Measurements from ENCODE around the gene KCNQ4. TPM values are rescaled to one million over a fixed set of nuclear protein-coding genes. Genes with fewer than 3 reads are reported as not detected.

The KCNQ4 gene
- polyA plus RNA-seq, 1 donor from 2014 or later = not detected

GRCh38 chr1:40803902-40804301, 20.3 kb downstream of the KCNQ4 start:
- Mint-ChIP-seq H3K27me3 (no peaks in the 10 kb centered on the region), H3K27ac (peak overlapping the region in 2 of 3 donors; percentile 73 to 86), H3K9me3 (no peaks in the 10 kb centered on the region), H3K4me3 (peak overlapping the region in 3 of 4 donors; percentile 28 to 62 (median 61)), H3K4me1 (peaks cover 18 to 32% (median 32%) of the 10 kb centered on the region in 3 donors), H3K36me3 (no peaks in the 10 kb centered on the region)

- Mint-ChIP-seq H3K4me3 (peak overlapping the region in 1 of 4 donors; percentile 70), H3K9me3 (no peaks in the 10 kb centered on the region), H3K4me1 (peaks cover 30 to 44% (median 39%) of the 10 kb centered on the region in 3 donors), H3K36me3 (peaks cover 3% of the 10 kb centered on the region), H3K27me3 (no peaks in the 10 kb centered on the region), H3K27ac (no peak overlapping the region)
These were observed 22.7 kb downstream of the KCNQ4 start for GRCh38 chr1:40806240-40806639.

DNA sequence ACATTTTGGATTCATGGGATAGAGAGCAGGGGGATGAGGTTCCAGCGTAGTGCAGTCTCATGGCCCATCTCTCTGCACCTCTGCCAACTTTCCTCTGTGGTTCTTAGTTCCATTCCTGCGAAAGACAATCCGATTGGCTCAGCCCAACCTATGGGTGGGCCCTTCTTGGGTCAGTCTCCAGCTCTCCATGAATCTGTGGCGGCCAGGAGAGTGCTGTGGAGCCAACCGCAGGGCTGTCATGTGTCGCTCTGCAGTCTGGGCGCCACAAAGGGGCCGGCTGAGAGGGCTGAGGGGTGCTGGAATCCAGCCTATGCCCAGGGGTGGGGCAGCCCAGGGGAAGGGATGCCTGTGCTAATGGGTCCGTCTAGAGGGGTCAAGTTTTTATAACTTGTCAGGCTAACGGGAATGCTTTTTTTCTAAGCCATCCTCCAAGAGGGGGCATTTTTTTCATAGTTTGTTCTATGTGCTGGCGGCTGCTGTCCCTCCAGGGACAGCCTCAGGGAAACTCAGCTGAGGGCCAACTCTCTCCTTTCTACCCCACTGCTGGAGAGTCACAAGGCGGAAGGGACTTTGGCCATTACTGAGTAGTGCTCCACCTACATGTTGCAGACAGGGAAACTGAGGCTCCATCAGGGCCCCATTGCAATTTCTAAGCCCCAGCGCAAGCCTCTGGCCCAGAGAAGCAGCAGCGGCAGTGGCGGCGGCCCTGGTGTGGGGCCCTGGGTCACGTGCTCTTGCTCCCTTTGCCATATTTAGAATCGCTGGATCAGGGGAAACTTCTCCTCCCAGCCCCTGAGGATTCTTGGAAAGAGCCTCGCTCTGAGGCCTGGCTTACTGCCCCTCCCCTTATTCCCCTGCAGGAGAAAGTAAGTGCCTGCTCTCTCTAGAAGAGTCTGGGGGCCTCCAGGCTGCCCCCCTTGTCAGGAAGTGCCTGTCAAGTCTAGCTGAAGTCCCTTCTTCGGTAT, 23.4 kb downstream of the KCNQ4 start:
- Mint-ChIP-seq H3K4me3 (peak overlapping the region in 1 of 4 donors; percentile 70), H3K4me1 (peaks cover 24 to 36% (median 33%) of the 10 kb centered on the region in 3 donors)

GRCh38 chr1:40808002-40808401, 24.4 kb downstream of the KCNQ4 start:
- H3K27ac Mint-ChIP-seq = peak overlapping the region in 1 of 3 donors; percentile 68
- H3K36me3 Mint-ChIP-seq = peaks cover 3% of the 10 kb centered on the region
- H3K27me3 Mint-ChIP-seq = no peaks in the 10 kb centered on the region
- peaks cover 20 to 34% (median 27%) of the 10 kb centered on the region in 3 donors for H3K4me1 Mint-ChIP-seq
- peak overlapping the region in 1 of 4 donors; percentile 29 for H3K4me3 Mint-ChIP-seq
- H3K9me3 Mint-ChIP-seq = no peaks in the 10 kb centered on the region

More for the DNA sequence above, 23.4 kb downstream of the KCNQ4 start:
- peaks cover 3% of the 10 kb centered on the region for H3K36me3 Mint-ChIP-seq
- H3K27me3 Mint-ChIP-seq = no peaks in the 10 kb centered on the region
- H3K27ac Mint-ChIP-seq = peak overlapping the region in 1 of 3 donors; percentile 12
- no peaks in the 10 kb centered on the region for H3K9me3 Mint-ChIP-seq

GRCh38 chr1:40808444-40808843, 24.9 kb downstream of the KCNQ4 start:
- peaks cover 3% of the 10 kb centered on the region for H3K36me3 Mint-ChIP-seq
- H3K9me3 Mint-ChIP-seq = no peaks in the 10 kb centered on the region
- peak overlapping the region in 2 of 4 donors; percentile 3 to 7 for H3K4me3 Mint-ChIP-seq
- H3K27ac Mint-ChIP-seq = peak overlapping the region in 2 of 3 donors; percentile 68 to 94
- H3K4me1 Mint-ChIP-seq = peaks cover 18 to 30% (median 22%) of the 10 kb centered on the region in 3 donors
- no peaks in the 10 kb centered on the region for H3K27me3 Mint-ChIP-seq

DNA sequence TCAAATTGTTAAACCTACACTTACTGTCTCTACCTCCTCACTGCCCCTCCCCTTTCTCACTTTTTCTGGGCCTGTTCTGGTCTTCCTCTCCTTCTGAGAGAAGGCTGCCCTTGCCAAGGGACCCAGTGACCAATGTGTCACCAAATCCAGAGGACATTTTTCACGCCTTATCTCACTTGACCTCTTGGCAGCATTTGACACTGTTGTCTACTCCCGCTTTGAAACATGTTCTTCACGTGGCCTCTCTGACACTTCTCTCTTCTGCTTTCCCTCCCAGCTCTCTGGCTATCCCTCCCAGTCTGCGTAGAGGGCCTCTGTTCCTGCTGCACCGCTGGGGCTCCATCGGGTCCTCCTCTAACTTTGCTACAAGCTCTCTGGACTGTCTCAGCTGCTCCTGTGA, 25.3 kb downstream of the KCNQ4 start:
- peaks cover 3% of the 10 kb centered on the region for H3K36me3 Mint-ChIP-seq
- no peaks in the 10 kb centered on the region for H3K27me3 Mint-ChIP-seq
- H3K9me3 Mint-ChIP-seq = no peaks in the 10 kb centered on the region
- peak overlapping the region in 3 of 4 donors; percentile 3 to 61 (median 15) for H3K4me3 Mint-ChIP-seq
- peaks cover 18 to 26% (median 18%) of the 10 kb centered on the region in 3 donors for H3K4me1 Mint-ChIP-seq
- H3K27ac Mint-ChIP-seq = peak overlapping the region; percentile 68 to 94 (median 89)

DNA sequence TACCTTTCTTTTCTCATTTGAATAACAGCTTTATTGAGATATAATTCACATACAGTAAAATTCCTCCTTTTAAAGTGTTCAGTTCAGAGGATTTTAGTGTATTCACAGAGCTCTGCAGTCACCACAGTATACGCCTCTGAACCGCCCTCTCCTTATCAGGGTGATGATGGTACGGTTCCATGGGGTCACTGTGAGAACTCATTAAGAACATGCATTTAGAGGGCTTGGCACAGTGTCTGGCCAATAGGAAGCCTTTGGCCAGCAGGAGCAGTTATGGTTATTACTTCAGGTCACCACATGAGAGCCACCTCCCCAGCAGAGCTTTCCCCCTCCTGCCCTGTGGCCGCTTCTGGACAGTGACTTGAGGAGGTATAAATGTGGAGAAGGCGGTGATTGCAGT, 27.3 kb downstream of the KCNQ4 start:
- Mint-ChIP-seq H3K9me3 (no peaks in the 10 kb centered on the region), H3K27ac (no peak overlapping the region), H3K36me3 (peaks cover 3% of the 10 kb centered on the region), H3K27me3 (no peaks in the 10 kb centered on the region), H3K4me1 (peaks cover 13 to 22% (median 18%) of the 10 kb centered on the region in 3 donors), H3K4me3 (peak overlapping the region in 1 of 4 donors; percentile 43)

- peaks cover 2 to 8% (median 4%) of the 10 kb centered on the region in 3 donors for H3K4me1 Mint-ChIP-seq
- peak overlapping the region in 1 of 4 donors; percentile 42 for H3K4me3 Mint-ChIP-seq
- H3K36me3 Mint-ChIP-seq = no peaks in the 10 kb centered on the region
- no peaks in the 10 kb centered on the region for H3K27me3 Mint-ChIP-seq
- H3K9me3 Mint-ChIP-seq = no peaks in the 10 kb centered on the region
- no peak overlapping the region for H3K27ac Mint-ChIP-seq
These were observed 31.8 kb downstream of the KCNQ4 start for GRCh38 chr1:40815420-40815819.

- H3K27ac Mint-ChIP-seq = peak overlapping the region in 1 of 3 donors; percentile 61
- no peaks in the 10 kb centered on the region for H3K27me3 Mint-ChIP-seq
- no peaks in the 10 kb centered on the region for H3K9me3 Mint-ChIP-seq
- H3K36me3 Mint-ChIP-seq = no peaks in the 10 kb centered on the region
- peak overlapping the region; percentile 83 to 95 (median 90) for H3K4me3 Mint-ChIP-seq
- H3K4me1 Mint-ChIP-seq = peaks cover 0 to 5% (median 4%) of the 10 kb centered on the region in 3 donors
These were observed 34.2 kb downstream of the KCNQ4 start for GRCh38 chr1:40817791-40818263.

DNA sequence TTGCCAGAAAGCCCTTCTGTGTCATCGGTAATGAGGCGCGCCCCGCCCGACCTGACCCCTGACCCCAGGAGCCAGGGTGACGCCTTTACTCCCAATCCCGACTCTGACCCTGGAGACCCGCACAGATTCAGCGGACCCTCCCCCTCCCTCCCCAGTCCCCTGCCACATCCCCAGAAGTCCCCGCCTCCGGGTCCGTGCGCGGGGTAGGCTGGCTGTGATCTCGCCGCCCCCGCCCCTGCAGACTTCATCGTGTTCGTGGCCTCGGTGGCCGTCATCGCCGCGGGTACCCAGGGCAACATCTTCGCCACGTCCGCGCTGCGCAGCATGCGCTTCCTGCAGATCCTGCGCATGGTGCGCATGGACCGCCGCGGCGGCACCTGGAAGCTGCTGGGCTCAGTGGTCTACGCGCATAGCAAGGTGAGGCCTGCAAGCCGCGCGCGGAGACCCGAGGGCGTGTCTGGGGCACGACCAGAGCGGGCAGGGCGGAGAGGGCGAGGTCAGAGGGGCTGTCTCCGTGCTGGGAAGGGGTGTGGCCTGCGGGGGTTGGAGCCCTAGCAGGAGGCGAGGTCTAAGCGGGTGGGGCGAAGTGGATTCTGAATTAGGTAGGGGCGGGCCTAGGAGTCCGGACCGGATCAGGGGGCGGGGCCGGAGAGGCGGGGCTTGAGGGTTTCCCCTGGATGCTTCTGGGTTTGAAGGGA, 34.8 kb downstream of the KCNQ4 start:
- Mint-ChIP-seq H3K4me1 (peaks cover 0 to 4% (median 3%) of the 10 kb centered on the region in 3 donors), H3K27me3 (no peaks in the 10 kb centered on the region), H3K9me3 (no peaks in the 10 kb centered on the region), H3K27ac (peak overlapping the region in 1 of 3 donors; percentile 61), H3K4me3 (peak overlapping the region; percentile 83 to 95 (median 90)), H3K36me3 (no peaks in the 10 kb centered on the region)

DNA sequence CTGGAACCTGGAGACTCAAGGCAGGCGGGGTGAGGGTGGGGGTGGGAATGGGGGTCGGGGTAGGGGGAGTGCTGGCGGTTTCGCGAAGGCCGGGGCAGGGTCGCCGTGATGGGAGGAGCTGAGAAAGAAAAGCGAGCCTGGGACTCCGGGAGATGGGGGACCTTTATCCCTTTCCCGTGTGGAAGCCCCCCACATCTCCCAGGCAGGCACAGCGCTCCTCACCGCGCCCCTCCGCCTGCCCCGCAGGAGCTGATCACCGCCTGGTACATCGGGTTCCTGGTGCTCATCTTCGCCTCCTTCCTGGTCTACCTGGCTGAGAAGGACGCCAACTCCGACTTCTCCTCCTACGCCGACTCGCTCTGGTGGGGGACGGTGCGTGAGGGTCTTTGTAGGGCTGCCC, 35.5 kb downstream of the KCNQ4 start:
- Mint-ChIP-seq H3K27me3 (no peaks in the 10 kb centered on the region), H3K4me3 (peak overlapping the region; percentile 60 to 95 (median 76)), H3K36me3 (no peaks in the 10 kb centered on the region), H3K27ac (peak overlapping the region in 2 of 3 donors; percentile 61 to 82), H3K9me3 (no peaks in the 10 kb centered on the region), H3K4me1 (peaks cover 0 to 4% (median 3%) of the 10 kb centered on the region in 3 donors)

DNA sequence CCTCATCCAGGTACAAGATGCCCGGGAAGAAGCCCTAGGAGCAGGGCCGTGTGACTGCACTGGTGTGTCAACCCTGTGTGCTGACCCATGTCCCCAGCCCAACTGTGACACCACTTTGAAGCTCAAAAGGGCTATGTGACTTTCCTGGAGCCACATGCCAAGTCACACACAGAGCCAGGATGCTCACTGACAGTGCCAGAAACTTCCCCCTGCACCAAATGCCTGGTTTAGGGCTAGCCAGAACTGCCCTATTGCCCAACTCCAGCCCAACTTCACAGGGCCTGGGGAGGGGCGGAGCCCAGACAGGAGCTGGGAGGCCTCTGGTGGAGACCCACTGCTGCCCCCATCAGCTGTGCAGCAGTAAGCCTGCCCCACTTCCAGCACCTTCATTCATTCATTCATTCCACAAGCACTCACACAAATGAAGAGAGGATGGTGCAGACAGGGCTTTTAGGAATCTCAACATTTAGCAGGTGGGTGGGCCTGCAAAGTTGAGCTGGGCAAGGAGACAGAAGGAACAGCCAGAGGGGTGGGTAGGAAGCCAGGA, 36.7 kb downstream of the KCNQ4 start:
- no peak overlapping the region for H3K4me3 Mint-ChIP-seq
- no peaks in the 10 kb centered on the region for H3K27me3 Mint-ChIP-seq
- H3K27ac Mint-ChIP-seq = no peak overlapping the region

GRCh38 chr1:40820911-40821693, 37.5 kb downstream of the KCNQ4 start:
- H3K4me1 Mint-ChIP-seq = peaks cover 2 to 10% (median 4%) of the 10 kb centered on the region in 3 donors
- no peak overlapping the region for H3K27ac Mint-ChIP-seq
- H3K27me3 Mint-ChIP-seq = no peaks in the 10 kb centered on the region
- no peaks in the 10 kb centered on the region for H3K36me3 Mint-ChIP-seq
- no peak overlapping the region for H3K4me3 Mint-ChIP-seq
- H3K9me3 Mint-ChIP-seq = no peaks in the 10 kb centered on the region

More for the DNA sequence above, 36.7 kb downstream of the KCNQ4 start:
- Mint-ChIP-seq H3K36me3 (no peaks in the 10 kb centered on the region), H3K4me1 (peaks cover 2 to 7% (median 4%) of the 10 kb centered on the region in 3 donors), H3K9me3 (no peaks in the 10 kb centered on the region)

- Mint-ChIP-seq H3K4me1 (peaks cover 3 to 9% (median 4%) of the 10 kb centered on the region in 3 donors), H3K36me3 (peaks cover 2% of the 10 kb centered on the region), H3K9me3 (no peaks in the 10 kb centered on the region), H3K27me3 (no peaks in the 10 kb centered on the region), H3K4me3 (no peak overlapping the region), H3K27ac (peak overlapping the region in 1 of 3 donors; percentile 71)
These were observed 39.3 kb downstream of the KCNQ4 start for GRCh38 chr1:40822890-40823289.

All from IgD-negative memory B cell (primary cell).